RWPE1 (cell line): ENCODE results near the gene CLDN9.

Experiments used
- CTCF ChIA-PET: fragments of 350-600 bp; sonication (Branson Sonifier 250); formaldehyde crosslinking; extraction: SDS; loops from one replicate; lab custom pipeline; 2021; lab: Yijun Ruan, JAX
- POLR2A ChIA-PET: fragments of 400-600 bp; formaldehyde crosslinking; extraction: SDS; loops from one replicate; lab custom pipeline; 2020; ENCODE audit warnings: antibody characterized with exemption; ENCODE audit not compliant: low non-redundant PET; lab: Yijun Ruan, JAX
- DNase-seq: peaks from one replicate; pipeline ENCODE4 v3.0.0; 2012; ENCODE audit warnings: low spot score
- H3K27ac ChIP-seq: fragments of 450-650 bp; 2 replicates; pipeline ENCODE4 v1.5.1; 2017
- TF ChIP-seq, protein P1 (sequence below): fragments of 450-650 bp; conservative IDR thresholded peaks from 2 replicates; pipeline ENCODE4 v1.5.1; 2017; ENCODE audit warnings: low read depth, mild to moderate bottlenecking

Gene CLDN9

DNA sequence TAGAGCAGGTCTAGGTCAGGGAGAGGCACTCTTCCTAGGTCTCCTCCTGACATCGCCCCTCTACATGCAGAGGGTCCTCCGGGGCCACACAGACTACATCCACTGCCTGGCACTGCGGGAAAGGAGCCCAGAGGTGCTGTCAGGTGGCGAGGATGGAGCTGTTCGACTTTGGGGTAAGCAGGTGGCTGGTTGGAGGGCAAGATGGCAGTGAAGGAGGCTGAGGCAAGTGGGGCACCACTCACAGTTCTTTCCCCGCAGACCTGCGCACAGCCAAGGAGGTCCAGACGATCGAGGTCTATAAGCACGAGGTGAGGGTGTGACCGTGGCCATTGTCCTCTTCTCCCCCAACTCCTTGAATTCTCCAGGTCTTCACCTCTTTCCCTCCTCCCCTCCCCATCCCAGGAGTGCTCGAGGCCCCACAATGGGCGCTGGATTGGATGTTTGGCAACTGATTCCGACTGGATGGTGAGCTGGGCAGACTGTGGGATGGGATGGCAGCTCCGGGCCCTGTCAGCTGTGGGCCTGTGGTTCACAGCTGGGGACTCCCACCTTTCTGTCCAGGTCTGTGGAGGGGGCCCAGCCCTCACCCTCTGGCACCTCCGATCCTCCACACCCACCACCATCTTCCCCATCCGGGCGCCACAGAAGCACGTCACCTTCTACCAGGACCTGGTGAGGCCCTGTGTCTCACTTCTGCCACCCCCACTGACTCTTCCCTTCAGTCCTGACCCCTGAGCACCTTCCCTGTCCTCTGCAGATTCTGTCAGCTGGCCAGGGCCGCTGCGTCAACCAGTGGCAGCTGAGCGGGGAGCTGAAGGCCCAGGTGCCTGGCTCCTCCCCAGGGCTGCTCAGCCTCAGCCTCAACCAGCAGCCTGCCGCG is 14.1 kb downstream of the CLDN9 start:
- POLR2A ChIA-PET = interaction anchor here (1.2 kb wide), 1 partner anchor 26 kb away, joined by 3 read pairs; no protein-coding TSS in a partner anchor

DNA sequence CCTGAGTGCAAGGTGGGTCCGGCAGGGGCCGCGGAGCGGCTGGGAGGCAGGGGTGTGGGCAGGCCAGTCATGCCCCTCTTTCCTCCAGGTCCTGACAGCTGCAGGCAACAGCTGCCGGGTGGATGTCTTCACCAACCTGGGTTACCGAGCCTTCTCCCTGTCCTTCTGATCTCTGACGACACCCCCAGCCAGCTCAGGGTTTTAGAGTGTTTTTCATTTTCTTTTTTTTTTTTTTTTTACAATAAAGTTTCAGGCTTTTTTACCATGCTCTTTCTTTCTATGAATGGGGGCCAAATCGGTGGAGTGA is 14.7 kb downstream of the CLDN9 start:
- H3K27ac ChIP-seq = peak overlapping the region; percentile 99
- CTCF ChIA-PET = interaction anchor here (0.6 to 1.8 kb wide), 8 partner anchors 12 to 195 kb away, joined by 3 to 19 read pairs (median 3); no protein-coding TSS in a partner anchor
- POLR2A ChIA-PET = interaction anchor here (1.2 kb wide), 4 partner anchors 17 to 29 kb away, joined by 3 to 6 read pairs (median 4); no protein-coding TSS in a partner anchor
- TF ChIP-seq, protein P1, sequence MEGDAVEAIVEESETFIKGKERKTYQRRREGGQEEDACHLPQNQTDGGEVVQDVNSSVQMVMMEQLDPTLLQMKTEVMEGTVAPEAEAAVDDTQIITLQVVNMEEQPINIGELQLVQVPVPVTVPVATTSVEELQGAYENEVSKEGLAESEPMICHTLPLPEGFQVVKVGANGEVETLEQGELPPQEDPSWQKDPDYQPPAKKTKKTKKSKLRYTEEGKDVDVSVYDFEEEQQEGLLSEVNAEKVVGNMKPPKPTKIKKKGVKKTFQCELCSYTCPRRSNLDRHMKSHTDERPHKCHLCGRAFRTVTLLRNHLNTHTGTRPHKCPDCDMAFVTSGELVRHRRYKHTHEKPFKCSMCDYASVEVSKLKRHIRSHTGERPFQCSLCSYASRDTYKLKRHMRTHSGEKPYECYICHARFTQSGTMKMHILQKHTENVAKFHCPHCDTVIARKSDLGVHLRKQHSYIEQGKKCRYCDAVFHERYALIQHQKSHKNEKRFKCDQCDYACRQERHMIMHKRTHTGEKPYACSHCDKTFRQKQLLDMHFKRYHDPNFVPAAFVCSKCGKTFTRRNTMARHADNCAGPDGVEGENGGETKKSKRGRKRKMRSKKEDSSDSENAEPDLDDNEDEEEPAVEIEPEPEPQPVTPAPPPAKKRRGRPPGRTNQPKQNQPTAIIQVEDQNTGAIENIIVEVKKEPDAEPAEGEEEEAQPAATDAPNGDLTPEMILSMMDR = no peak
- no peak for DNase-seq

More for the DNA sequence above, 14.1 kb downstream of the CLDN9 start:
- TF ChIP-seq, protein P1 = no peak
- CTCF ChIA-PET = interaction anchor here (0.6 to 1.8 kb wide), 5 partner anchors 13 to 598 kb away, joined by 3 to 19 read pairs (median 5); no protein-coding TSS in a partner anchor
- peak overlapping the region; percentile 99 for H3K27ac ChIP-seq
- no peak for DNase-seq

DNA sequence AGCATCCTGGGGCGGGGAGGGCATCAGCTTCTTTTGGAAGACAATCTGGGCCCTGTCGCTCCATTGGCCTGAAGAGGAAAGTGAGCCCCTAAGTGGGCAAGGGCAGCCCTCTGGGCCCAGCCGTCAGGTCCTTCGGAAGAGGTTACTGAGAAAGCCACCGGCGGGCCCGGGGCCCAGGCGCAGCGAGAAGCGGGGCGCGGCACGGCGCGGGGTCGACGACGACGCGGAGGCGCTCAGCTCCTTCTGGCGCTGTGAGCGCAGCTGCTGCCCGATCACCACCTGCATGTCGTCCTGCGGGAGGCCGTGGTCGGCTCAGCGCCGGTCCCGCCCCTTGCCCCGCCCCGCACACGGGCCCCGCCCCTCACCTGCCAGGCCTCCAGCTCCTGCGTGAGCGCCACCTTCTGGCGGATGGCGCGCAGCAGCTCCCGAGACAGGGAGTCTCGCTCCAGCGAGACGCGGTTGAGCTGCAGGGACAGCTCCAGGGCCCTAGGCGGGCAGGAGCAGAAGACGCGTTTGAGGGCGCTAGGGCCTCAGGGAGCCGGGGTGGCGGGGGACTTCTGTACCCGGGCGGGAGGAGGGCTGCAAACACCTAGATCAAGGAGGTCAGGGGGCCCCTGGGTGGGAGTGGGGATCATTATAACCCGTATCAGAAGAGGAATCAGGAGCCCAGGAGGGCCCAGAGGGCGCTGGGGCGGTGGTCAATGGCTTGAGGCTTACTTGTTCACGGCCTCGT is 15.4 kb downstream of the CLDN9 start:
- ChIA-PET CTCF (interaction anchor here (0.5 to 1.8 kb wide), 10 partner anchors 12 to 459 kb away, joined by 3 to 19 read pairs (median 4); partner anchors contain the start of gene ZNF213), POLR2A (interaction anchor here (1.2 kb wide), 4 partner anchors 18 to 30 kb away, joined by 3 to 6 read pairs (median 4); no protein-coding TSS in a partner anchor)
- TF ChIP-seq, protein P1 = peak; percentile 90
- DNase-seq = peak; percentile 86
- H3K27ac ChIP-seq = peak overlapping the region; percentile 99

- POLR2A ChIA-PET = interaction anchor here (1.2 kb wide), 3 partner anchors 19 to 31 kb away, joined by 4 to 6 read pairs (median 4); no protein-coding TSS in a partner anchor
- CTCF ChIA-PET = interaction anchor here (0.5 to 1.8 kb wide), 8 partner anchors 10 to 458 kb away, joined by 3 to 19 read pairs (median 4); partner anchors contain the start of gene ZNF213
- H3K27ac ChIP-seq = no peak overlapping the region; the same call in 1 of the 2 replicates
- DNase-seq = no peak
- TF ChIP-seq, protein P1 = no peak
Observed at GRCh38 chr16:3028716-3029319, 16.1 kb downstream of the CLDN9 start.

DNA sequence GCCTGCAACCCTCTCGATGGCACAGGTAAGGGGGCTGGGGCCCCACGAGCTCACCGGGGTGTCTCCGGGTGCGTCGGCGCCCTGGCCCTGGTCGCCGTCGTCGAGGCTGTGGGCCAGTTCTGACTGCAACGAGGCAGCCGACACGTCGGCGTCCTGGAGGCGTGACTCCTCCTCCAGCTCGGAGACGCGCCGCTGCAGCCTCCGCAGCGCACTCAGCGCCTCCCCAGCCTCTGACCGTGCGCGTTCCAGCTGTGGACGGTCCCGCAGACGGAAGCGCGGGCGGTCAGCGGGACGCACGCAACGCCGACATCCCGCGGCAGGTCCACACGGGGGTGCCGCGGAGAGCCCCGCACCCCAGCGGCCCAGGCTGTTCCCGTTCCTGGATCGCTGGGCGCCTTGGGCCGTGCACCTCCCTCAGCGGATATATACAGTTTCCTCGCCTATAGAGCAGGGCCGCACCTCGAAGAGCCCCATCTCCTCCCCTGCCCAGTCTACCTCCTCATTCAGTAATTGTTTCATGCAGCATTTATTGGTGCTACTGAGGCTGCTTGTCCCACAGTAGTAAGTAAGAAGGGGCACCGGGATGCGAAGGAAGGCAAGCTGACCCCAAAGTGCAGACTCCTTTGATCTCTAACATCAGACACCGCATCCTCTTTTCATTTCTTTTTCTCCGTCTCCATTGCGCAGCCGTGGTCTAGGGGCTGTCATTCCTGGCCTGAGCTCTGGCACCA is 16.9 kb downstream of the CLDN9 start:
- H3K27ac ChIP-seq = no peak overlapping the region
- CTCF ChIA-PET = interaction anchor here (0.6 to 2.6 kb wide), 4 partner anchors 9 to 28 kb away, joined by 3 to 10 read pairs (median 4); no protein-coding TSS in a partner anchor
- POLR2A ChIA-PET = no interaction called here
- TF ChIP-seq, protein P1 = no peak
- no peak for DNase-seq
